Measurements from ENCODE around the gene TMEM167B.

TMEM167B gene

DNA sequence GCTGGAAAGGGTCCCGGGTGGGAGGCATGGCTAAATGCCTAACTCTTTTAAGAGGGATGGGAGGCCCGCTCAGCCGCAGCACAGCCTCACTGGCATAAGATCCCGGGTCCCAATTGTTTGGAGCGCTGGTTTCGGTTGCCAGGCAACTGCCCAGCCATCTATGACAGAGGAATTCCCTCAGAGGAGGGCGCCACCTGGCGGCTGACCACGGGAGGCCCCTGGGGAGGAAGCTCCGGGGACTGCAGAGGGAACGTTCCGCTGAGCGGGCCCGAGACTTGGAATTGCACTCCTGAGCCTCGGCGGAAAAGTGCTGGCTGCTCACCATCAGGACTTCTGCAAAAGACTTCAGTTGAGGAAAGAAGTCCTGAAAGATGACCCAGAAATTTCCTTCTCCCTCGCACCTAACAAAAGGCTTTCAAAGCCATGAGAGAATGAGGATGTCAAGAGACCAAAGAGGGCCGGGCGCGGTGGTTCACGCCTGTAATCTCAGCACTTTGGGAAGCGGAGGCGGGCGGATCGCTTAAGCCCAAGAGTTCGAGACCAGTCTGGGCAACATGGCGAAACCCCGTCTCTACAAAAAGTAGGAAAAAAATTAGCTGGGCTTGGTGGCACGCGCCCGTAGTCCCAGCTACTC lies 22.2 kb downstream of the TMEM167B start:
- no peaks in the 10 kb centered on the region for H3K36me3 ChIP-seq (ENCODE audit: control insufficient read depth, insufficient read depth, low read length)
- WGBS, 2 experiments: 9 to 10% methylated on average over 31 of the region's 31 CpGs
- peaks cover 76% of the 10 kb centered on the region for H3K27me3 ChIP-seq (ENCODE audit: control insufficient read depth, insufficient read depth, low read length, poor library complexity, severe bottlenecking)
- H3K4me1 ChIP-seq (ENCODE audit: control insufficient read depth, insufficient read depth, low read length): peaks cover 19% of the 10 kb centered on the region
- no peak overlapping the region for H3K4me3 ChIP-seq (ENCODE audit: insufficient read depth, low read depth, low read length)
- H3K9me3 ChIP-seq (ENCODE audit: control insufficient read depth, low read length): no peaks in the 10 kb centered on the region
- H3K27ac ChIP-seq (ENCODE audit: insufficient read depth, low read depth, low read length, poor library complexity, severe bottlenecking): peak overlapping the region; percentile 75

DNA sequence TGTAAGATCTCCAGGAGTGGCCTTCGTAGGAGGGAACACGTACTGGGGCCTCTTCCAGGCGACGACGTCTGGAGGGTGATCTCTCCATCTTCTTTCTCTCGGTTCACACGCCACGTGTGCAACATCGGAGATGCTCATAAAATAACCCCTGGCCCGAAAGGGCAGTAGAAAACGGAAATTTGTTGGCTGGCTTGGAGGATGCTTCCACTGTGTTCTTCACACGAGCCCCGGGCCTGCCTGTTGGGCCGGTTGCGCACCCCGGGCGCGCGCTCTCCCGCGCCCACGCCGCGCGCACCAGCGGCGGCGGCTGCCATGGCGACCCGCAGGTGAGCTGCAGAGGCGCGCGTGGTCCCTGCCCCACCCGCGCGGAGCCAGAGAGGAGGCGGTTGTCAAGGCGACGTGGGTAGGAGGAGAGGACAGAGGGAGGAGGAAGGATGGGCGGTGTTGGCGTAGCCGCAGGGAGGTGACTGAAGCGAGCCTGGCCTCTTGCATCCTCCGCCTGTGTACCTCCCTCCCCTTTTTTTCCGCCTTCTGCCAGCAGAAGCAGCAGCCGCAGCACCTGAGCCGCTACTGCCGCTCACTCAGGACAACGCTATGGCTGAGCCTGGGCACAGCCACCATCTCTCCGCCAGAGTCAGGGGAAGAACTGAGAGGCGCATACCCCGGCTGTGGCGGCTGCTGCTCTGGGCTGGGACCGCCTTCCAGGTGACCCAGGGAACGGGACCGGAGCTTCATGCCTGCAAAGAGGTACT lies 23.2 kb downstream of the TMEM167B start, which contains the start of gene ELAPOR1:
Gene ELAPOR1, plus strand, starts transcription at position 526 of the 752 bp plus-strand sequence. Its CDS starts 69 bp downstream, at position 595.
- WGBS, 2 experiments: 2% methylated on average over 56 of the region's 56 CpGs
- Histone ChIP-seq H3K9me3 (ENCODE audit: control insufficient read depth, low read length) (no peaks in the 10 kb centered on the region), H3K27me3 (ENCODE audit: control insufficient read depth, insufficient read depth, low read length, poor library complexity, severe bottlenecking) (peaks cover 69% of the 10 kb centered on the region), H3K4me1 (ENCODE audit: control insufficient read depth, insufficient read depth, low read length) (peaks cover 19% of the 10 kb centered on the region), H3K27ac (ENCODE audit: insufficient read depth, low read depth, low read length, poor library complexity, severe bottlenecking) (no peak within 1 kb of the TSS), H3K4me3 (ENCODE audit: insufficient read depth, low read depth, low read length) (peak within 1 kb of the TSS; percentile 41), H3K36me3 (ENCODE audit: control insufficient read depth, insufficient read depth, low read length) (no peaks in the 10 kb centered on the region)

DNA sequence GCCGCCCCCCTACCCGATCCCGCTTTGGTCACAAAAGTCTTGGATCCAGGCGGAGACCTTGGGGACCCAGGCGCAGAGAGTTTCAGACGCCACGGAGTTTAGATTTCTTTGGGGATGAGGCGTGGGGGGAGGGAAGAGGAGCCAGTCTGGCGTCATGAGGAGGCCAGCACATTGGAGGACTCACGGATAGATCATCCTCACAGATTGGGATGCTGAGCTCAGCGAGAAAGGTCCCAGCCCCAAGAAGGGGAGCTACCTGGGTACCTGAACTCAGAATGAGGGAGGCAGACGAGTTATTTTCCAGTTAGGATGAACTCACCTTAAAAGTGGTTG lies 23.7 kb downstream of the TMEM167B start:
- 6 to 7% methylated on average over 12 of the region's 12 CpGs for WGBS, 2 experiments
- H3K4me1 ChIP-seq (ENCODE audit: control insufficient read depth, insufficient read depth, low read length): peaks cover 19% of the 10 kb centered on the region
- H3K27me3 ChIP-seq (ENCODE audit: control insufficient read depth, insufficient read depth, low read length, poor library complexity, severe bottlenecking): peaks cover 65% of the 10 kb centered on the region
- H3K27ac ChIP-seq (ENCODE audit: insufficient read depth, low read depth, low read length, poor library complexity, severe bottlenecking): no peak overlapping the region
- H3K36me3 ChIP-seq (ENCODE audit: control insufficient read depth, insufficient read depth, low read length): no peaks in the 10 kb centered on the region
- peak overlapping the region; percentile 41 for H3K4me3 ChIP-seq (ENCODE audit: insufficient read depth, low read depth, low read length)
- no peaks in the 10 kb centered on the region for H3K9me3 ChIP-seq (ENCODE audit: control insufficient read depth, low read length)

GRCh38 chr1:109115685-109116084 lies 25.1 kb downstream of the TMEM167B start:
- 91 to 95% methylated on average over 2 of the region's 2 CpGs for WGBS, 2 experiments
- Histone ChIP-seq H3K9me3 (ENCODE audit: control insufficient read depth, low read length) (no peaks in the 10 kb centered on the region), H3K4me1 (ENCODE audit: control insufficient read depth, insufficient read depth, low read length) (peaks cover 19% of the 10 kb centered on the region), H3K27me3 (ENCODE audit: control insufficient read depth, insufficient read depth, low read length, poor library complexity, severe bottlenecking) (peaks cover 55% of the 10 kb centered on the region), H3K4me3 (ENCODE audit: insufficient read depth, low read depth, low read length) (no peak overlapping the region), H3K36me3 (ENCODE audit: control insufficient read depth, insufficient read depth, low read length) (no peaks in the 10 kb centered on the region), H3K27ac (ENCODE audit: insufficient read depth, low read depth, low read length, poor library complexity, severe bottlenecking) (no peak overlapping the region)

DNA sequence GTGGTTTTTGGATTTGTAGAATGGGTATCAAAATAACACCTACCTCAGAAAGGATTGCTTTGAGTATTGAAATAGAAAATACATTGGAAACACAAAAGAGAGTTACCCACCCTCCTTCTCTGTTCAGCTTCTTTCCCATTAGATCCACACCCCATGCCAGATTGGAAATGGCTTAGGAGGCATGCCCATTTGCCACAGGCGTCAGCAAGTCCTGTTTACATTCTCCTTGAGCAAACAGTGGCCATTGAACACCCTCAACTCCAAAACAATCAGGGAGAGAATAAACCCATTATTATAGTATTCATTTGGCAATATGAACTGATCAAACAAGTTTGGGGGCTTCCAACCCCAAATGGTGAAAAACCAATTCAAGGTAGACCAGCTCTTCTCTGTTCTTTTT lies 25.7 kb downstream of the TMEM167B start:
- Histone ChIP-seq H3K9me3 (ENCODE audit: control insufficient read depth, low read length) (no peaks in the 10 kb centered on the region), H3K4me3 (ENCODE audit: insufficient read depth, low read depth, low read length) (no peak overlapping the region), H3K4me1 (ENCODE audit: control insufficient read depth, insufficient read depth, low read length) (peaks cover 19% of the 10 kb centered on the region), H3K27ac (ENCODE audit: insufficient read depth, low read depth, low read length, poor library complexity, severe bottlenecking) (no peak overlapping the region), H3K27me3 (ENCODE audit: control insufficient read depth, insufficient read depth, low read length, poor library complexity, severe bottlenecking) (peaks cover 49% of the 10 kb centered on the region), H3K36me3 (ENCODE audit: control insufficient read depth, insufficient read depth, low read length) (no peaks in the 10 kb centered on the region)
- 75 to 88% methylated on average over 1 of the region's 1 CpG for WGBS, 2 experiments

GRCh38 chr1:109118089-109118488 lies 27.5 kb downstream of the TMEM167B start:
- no peak overlapping the region for H3K27ac ChIP-seq (ENCODE audit: insufficient read depth, low read depth, low read length, poor library complexity, severe bottlenecking)
- peaks cover 11% of the 10 kb centered on the region for H3K4me1 ChIP-seq (ENCODE audit: control insufficient read depth, insufficient read depth, low read length)
- WGBS, 2 experiments: 88 to 91% methylated on average over 3 of the region's 3 CpGs
- no peaks in the 10 kb centered on the region for H3K9me3 ChIP-seq (ENCODE audit: control insufficient read depth, low read length)
- H3K4me3 ChIP-seq (ENCODE audit: insufficient read depth, low read depth, low read length): no peak overlapping the region
- no peaks in the 10 kb centered on the region for H3K36me3 ChIP-seq (ENCODE audit: control insufficient read depth, insufficient read depth, low read length)
- peaks cover 34% of the 10 kb centered on the region for H3K27me3 ChIP-seq (ENCODE audit: control insufficient read depth, insufficient read depth, low read length, poor library complexity, severe bottlenecking)

DNA sequence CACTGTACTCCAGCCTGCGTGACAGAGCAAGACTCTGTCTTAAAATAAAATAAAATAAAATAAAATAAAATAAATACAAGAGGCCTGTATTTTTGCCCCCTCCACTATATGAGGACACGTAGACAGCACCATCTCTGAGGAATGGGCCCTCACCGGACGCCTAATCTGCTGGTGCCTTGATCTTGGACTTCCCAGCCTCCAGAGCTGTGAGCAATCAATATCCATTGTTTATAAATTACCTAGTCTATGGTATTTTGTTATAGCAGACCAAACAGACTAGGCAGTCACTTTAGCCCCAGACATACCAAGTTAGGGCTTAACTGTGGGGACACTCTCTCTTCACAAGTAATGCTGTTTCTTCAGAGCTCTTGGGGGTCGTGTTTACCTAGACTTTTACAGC lies 29.8 kb downstream of the TMEM167B start:
- H3K4me3 ChIP-seq (ENCODE audit: insufficient read depth, low read depth, low read length): no peak overlapping the region
- WGBS, 2 experiments: 88 to 91% methylated on average over 4 of the region's 5 CpGs
- H3K4me1 ChIP-seq (ENCODE audit: control insufficient read depth, insufficient read depth, low read length): no peaks in the 10 kb centered on the region
- H3K9me3 ChIP-seq (ENCODE audit: control insufficient read depth, low read length): no peaks in the 10 kb centered on the region
- peaks cover 11% of the 10 kb centered on the region for H3K27me3 ChIP-seq (ENCODE audit: control insufficient read depth, insufficient read depth, low read length, poor library complexity, severe bottlenecking)
- H3K36me3 ChIP-seq (ENCODE audit: control insufficient read depth, insufficient read depth, low read length): no peaks in the 10 kb centered on the region
- no peak overlapping the region for H3K27ac ChIP-seq (ENCODE audit: insufficient read depth, low read depth, low read length, poor library complexity, severe bottlenecking)

DNA sequence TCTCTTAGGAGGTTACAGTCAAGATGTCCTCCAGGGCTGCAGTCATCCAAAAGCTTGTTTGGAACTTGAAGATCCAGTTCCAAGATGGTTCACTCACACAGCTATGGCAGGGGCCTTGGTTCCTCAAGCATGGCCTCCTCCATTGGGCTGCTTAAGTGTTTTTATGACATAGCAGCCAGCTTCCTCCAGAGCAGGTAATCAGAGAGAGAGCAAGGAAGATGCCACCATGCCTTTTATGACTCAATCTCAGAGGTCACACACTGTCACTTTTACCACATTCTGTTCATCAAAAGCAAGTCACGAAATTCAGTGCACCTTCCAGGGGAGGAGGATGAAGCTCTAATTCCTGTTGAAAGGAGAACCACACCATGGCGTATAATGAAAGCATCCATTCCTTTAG lies 40.5 kb downstream of the TMEM167B start:
- no peaks in the 10 kb centered on the region for H3K9me3 ChIP-seq (ENCODE audit: control insufficient read depth, low read length)
- 88 to 96% methylated on average over 2 of the region's 2 CpGs for WGBS, 2 experiments

DNA sequence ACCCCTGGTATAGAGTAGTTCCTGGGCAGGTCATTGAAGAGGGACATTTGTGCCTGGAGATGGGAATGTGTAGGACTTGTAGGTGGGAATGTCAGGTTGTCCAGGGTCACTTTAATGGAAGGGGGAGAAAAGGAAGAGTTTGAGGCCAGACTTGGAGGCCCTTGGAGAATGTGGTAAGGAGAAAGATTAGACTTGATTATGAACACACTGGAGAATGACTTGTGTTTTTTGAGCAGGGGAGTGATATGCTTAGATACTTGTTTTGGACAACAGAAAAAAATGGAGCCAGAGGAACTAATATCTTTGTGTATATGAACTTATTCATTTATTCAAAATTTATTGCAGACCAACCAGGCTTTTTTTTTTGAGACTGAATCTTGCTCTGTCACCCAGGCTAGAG lies 41.2 kb downstream of the TMEM167B start:
- Histone ChIP-seq H3K27ac (ENCODE audit: insufficient read depth, low read depth, low read length, poor library complexity, severe bottlenecking) (no peak overlapping the region), H3K4me1 (ENCODE audit: control insufficient read depth, insufficient read depth, low read length) (peaks cover 3% of the 10 kb centered on the region), H3K36me3 (ENCODE audit: control insufficient read depth, insufficient read depth, low read length) (no peaks in the 10 kb centered on the region), H3K9me3 (ENCODE audit: control insufficient read depth, low read length) (no peaks in the 10 kb centered on the region), H3K27me3 (ENCODE audit: control insufficient read depth, insufficient read depth, low read length, poor library complexity, severe bottlenecking) (no peaks in the 10 kb centered on the region), H3K4me3 (ENCODE audit: insufficient read depth, low read depth, low read length) (no peak overlapping the region)

More for the DNA sequence above, 40.5 kb downstream of the TMEM167B start:
- H3K4me3 ChIP-seq (ENCODE audit: insufficient read depth, low read depth, low read length): no peak overlapping the region
- H3K36me3 ChIP-seq (ENCODE audit: control insufficient read depth, insufficient read depth, low read length): no peaks in the 10 kb centered on the region
- no peak overlapping the region for H3K27ac ChIP-seq (ENCODE audit: insufficient read depth, low read depth, low read length, poor library complexity, severe bottlenecking)
- peaks cover 3% of the 10 kb centered on the region for H3K4me1 ChIP-seq (ENCODE audit: control insufficient read depth, insufficient read depth, low read length)
- no peaks in the 10 kb centered on the region for H3K27me3 ChIP-seq (ENCODE audit: control insufficient read depth, insufficient read depth, low read length, poor library complexity, severe bottlenecking)

- Histone ChIP-seq H3K4me3 (ENCODE audit: insufficient read depth, low read depth, low read length) (no peak overlapping the region), H3K9me3 (ENCODE audit: control insufficient read depth, low read length) (no peaks in the 10 kb centered on the region), H3K27ac (ENCODE audit: insufficient read depth, low read depth, low read length, poor library complexity, severe bottlenecking) (no peak overlapping the region), H3K36me3 (ENCODE audit: control insufficient read depth, insufficient read depth, low read length) (no peaks in the 10 kb centered on the region), H3K4me1 (ENCODE audit: control insufficient read depth, insufficient read depth, low read length) (peaks cover 3% of the 10 kb centered on the region), H3K27me3 (ENCODE audit: control insufficient read depth, insufficient read depth, low read length, poor library complexity, severe bottlenecking) (no peaks in the 10 kb centered on the region)
- 91 to 94% methylated on average over 4 of the region's 4 CpGs for WGBS, 2 experiments
These were observed 42.6 kb downstream of the TMEM167B start for GRCh38 chr1:109133002-109133706.

All from ectodermal cell (in vitro differentiated cells).